Omental fat pad (tissue), 4 donors: ENCODE data around the gene ACBD6. TPM values are rescaled to one million over a fixed set of nuclear protein-coding genes. Genes with fewer than 3 reads are reported as not detected.

Experiments used
- ATAC-seq: fragments of 150-250 bp; one replicate; pipeline ENCODE4 v1.9.1; 2016; ENCODE audit warnings: mild to moderate bottlenecking, moderate library complexity; ENCODE audit not compliant: low FRiP score
- DNase-seq: peaks from one replicate; pipeline ENCODE4 v3.0.0-alpha.2; 2019; ENCODE audit warnings: low spot score
- total RNA-seq, 4 donors: library from RNA; depleted of rRNA; stranded (reverse); fragments of >200 nt; gene quantifications; one replicate each; pipeline ENCODE4 v1.1.0, GENCODE V29; 2016
- TF ChIP-seq, protein P1 (sequence below), 3 donors: fragments of 450-650 bp; IDR thresholded peaks; one replicate each; pipeline ENCODE4 v1.5.1; 2016 to 2017; ENCODE audit warnings: antibody characterized with exemption in 3 of 3, mild to moderate bottlenecking in 3 of 3, moderate library complexity in 2 of 3

Gene ACBD6
- total RNA-seq, 4 donors from 2014 or later, result 30.0 to 46.2 (median 38.9) TPM

DNA sequence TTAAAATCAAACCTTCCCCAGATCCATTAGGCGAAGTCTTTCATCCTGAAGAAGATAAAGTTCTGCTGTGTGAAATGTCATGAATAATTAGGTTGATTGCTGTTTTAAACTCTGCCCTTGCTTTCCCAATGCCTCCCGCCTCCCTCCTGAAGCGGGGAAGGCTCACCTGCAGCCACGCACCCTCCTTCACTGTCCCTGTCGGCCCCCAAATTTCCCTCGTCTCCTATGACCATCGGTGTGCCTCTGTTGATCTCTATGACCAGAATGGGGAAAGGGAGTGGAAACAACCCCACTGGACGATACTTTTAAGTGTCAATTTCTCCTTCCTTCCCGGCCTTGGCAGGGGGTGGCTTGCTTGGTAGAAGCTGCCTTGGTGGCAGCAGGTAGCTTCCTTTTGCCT, 237.2 kb downstream of the ACBD6 start:
- TF ChIP-seq, protein P1, sequence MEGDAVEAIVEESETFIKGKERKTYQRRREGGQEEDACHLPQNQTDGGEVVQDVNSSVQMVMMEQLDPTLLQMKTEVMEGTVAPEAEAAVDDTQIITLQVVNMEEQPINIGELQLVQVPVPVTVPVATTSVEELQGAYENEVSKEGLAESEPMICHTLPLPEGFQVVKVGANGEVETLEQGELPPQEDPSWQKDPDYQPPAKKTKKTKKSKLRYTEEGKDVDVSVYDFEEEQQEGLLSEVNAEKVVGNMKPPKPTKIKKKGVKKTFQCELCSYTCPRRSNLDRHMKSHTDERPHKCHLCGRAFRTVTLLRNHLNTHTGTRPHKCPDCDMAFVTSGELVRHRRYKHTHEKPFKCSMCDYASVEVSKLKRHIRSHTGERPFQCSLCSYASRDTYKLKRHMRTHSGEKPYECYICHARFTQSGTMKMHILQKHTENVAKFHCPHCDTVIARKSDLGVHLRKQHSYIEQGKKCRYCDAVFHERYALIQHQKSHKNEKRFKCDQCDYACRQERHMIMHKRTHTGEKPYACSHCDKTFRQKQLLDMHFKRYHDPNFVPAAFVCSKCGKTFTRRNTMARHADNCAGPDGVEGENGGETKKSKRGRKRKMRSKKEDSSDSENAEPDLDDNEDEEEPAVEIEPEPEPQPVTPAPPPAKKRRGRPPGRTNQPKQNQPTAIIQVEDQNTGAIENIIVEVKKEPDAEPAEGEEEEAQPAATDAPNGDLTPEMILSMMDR (IDR thresholded peaks at IDR 0.05), result no peak
- no peak for ATAC-seq
- DNase-seq, result no peak

DNA sequence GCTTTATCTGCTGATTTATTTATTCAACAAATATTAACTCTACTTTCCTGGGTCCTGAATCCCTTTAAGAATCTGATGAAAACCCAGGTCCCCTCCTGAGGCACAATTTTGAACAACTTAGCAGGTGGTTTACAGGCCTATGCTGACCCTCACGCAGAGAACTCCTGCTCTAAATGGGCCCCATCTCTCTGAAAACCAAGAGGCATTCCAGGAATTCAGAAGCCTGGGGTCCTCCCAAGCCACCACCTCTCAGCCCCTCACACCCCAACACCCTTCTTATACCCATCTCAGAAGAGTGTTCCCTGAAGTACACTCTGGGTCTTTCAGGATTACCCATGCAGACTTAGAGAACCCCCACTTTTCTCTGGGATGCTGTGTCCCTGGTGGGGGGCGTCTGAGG, 237.8 kb downstream of the ACBD6 start:
- DNase-seq (no peak), ATAC-seq (no peak)
- TF ChIP-seq, protein P1 (IDR thresholded peaks at IDR 0.05), result no peak

DNA sequence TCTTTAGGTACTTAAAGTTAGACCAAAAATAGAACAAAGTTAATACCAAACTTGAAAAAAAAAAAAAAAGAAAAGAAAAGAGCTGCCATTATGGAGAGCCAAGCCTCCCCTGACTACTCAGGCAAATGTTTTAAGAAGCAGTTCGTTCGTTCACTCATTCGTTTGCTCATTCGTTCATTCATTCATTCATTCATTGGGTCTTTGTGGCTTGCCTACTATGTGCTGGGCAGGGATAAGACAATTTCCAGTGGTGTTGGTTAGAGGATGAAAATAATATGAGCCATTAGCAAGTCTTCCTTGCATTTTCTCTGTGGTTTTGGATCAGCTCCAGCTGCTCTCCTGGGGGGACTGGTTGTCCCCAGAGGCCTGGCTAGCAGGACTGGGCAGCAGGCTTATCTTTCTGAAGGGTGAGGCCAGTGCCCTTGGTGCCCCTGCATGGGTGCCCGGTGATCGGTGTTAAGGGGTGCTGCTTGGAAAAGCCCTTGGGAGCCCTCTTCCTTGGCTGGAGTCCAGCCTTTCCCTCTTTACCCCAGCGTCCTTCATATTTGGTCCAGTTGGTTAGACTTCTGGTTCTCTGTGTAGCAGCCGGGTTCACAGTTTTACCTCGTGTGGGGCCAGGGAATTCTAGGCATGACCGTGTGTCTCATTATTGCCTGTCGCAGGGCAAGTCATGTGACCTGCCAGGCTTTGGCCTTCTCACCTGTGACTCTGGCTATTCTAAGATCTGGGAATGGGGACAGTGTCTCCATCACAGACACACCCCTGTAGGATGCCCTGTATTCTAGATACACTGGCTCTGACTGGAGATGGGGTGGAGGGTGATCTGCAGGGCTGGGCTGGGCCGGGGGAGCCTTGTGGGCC, 239.5 kb downstream of the ACBD6 start:
- TF ChIP-seq, protein P1 (IDR thresholded peaks at IDR 0.05), result no peak
- ATAC-seq (no peak), DNase-seq (no peak)

DNA sequence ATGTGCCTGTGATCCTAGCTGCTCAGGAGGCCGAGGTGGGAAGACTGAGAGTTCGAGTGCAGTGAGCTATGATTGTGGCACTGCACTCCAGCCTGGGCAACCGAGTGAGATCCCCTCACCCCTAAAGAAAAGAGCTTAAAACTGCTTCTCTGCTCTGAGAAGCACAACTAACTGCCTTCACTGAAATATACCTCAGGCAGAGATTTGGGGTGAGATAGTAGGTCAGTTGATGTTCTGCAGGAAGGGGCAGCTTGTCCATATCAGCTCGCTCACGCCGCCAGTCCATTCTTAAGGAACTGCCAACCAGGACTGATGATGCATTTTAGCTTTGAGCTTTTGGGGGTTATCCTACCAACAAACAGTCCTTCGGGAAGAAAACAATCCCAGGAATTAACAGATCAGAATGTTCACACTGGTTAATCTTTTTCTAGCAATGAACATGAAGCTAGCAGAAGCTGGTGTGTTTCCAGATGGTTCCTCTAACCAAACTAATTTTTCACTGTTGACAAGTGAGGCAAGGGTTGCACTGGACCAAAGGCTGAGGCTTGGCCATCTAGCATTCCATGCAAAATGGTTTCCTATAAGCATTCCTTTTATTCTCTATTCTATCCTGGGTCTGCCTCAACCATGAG, 240.7 kb downstream of the ACBD6 start:
- ATAC-seq (no peak), DNase-seq (no peak)
- TF ChIP-seq, protein P1 (IDR thresholded peaks at IDR 0.05), result no peak

DNA sequence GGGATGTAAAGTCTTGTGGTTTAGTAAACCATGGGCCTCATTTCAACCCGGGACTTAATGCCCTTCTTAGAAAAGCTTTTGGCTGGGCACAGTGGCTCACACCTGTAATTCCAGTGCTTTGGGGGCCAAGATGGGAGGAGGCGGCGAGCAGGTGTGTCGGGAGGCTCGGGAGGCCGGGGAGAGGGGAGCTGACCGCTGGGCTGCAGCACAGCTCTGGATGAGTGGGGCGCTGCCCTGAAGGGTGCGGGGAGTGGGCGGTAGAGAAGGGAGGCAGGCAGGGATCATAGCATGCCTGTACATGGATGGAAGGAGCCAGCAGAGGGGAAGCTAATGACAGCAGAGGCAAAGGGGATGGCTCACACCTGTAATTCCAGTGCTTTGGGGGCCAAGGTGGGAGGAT, 241.3 kb downstream of the ACBD6 start:
- TF ChIP-seq, protein P1 (IDR thresholded peaks at IDR 0.05), result no peak
- no peak for ATAC-seq
- DNase-seq, result no peak

DNA sequence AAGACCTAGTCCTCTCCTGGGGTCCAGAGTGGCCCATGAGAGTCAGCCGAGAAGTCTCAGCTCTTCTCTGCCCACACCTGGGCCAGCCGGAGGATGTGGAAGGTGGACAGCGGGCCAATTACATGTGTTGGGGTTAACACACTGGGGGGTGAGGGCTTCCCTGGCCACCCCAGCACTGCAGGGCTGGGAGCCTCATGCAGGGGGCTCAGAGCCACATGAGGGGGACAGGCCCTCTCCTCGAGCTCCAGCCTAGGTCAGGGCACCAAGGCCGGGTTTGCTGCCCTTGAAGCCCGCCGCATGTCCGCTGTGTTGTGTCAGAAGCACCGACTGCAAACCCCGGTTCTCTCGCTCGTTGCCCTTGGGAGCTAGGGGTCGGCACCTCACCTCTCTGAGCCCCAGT, 241.8 kb downstream of the ACBD6 start:
- TF ChIP-seq, protein P1 (IDR thresholded peaks at IDR 0.05), result no peak
- no peak for DNase-seq
- ATAC-seq, result no peak
